GM23248 (cell line): Measurements from ENCODE around the gene NAGPA. TPM values are rescaled to one million over a fixed set of nuclear protein-coding genes. Genes with fewer than 3 reads are reported as not detected.

Source experiments
- DNase-seq: peaks from one replicate; pipeline ENCODE4 v3.0.0-alpha.2; 2015
- H2AFZ ChIP-seq: fragments of 200-600 bp; sonication (generic); 2 replicates; pipeline ENCODE4 v1.6.1; 2016; ENCODE audit warnings: antibody characterized with exemption
- H3F3A ChIP-seq: fragments of 200-600 bp; sonication (generic); 2 replicates; pipeline ENCODE4 v1.6.1; 2016; ENCODE audit warnings: mild to moderate bottlenecking, antibody characterized with exemption, mixed run types; ENCODE audit not compliant: insufficient read depth
- H3K27ac ChIP-seq: fragments of 200-600 bp; sonication (generic); 2 replicates; pipeline ENCODE4 v1.5.1; 2016; ENCODE audit warnings: mild to moderate bottlenecking
- H3K27me3 ChIP-seq: fragments of 200-600 bp; sonication (generic); replicated peaks from 2 replicates; pipeline ENCODE4 v1.6.1; 2016; ENCODE audit warnings: mild to moderate bottlenecking; ENCODE audit not compliant: insufficient read depth
- H3K36me3 ChIP-seq: fragments of 200-600 bp; sonication (generic); 2 replicates; pipeline ENCODE4 v1.6.1; 2016; ENCODE audit warnings: low read depth, mild to moderate bottlenecking
- H3K4me1 ChIP-seq: fragments of 200-600 bp; sonication (generic); 2 replicates; pipeline ENCODE4 v1.6.1; 2016; ENCODE audit warnings: mild to moderate bottlenecking; ENCODE audit not compliant: insufficient read depth
- H3K4me2 ChIP-seq: fragments of 200-600 bp; sonication (generic); one replicate; pipeline ENCODE4 v1.6.1; 2016; ENCODE audit warnings: mild to moderate bottlenecking; ENCODE audit not compliant: unreplicated experiment
- H3K4me3 ChIP-seq: fragments of 200-600 bp; sonication (generic); 2 replicates; pipeline ENCODE4 v1.5.1; 2016; ENCODE audit warnings: mild to moderate bottlenecking
- H3K79me2 ChIP-seq: fragments of 200-600 bp; sonication (generic); 2 replicates; pipeline ENCODE4 v1.6.1; 2016; ENCODE audit warnings: mild to moderate bottlenecking; ENCODE audit not compliant: insufficient read depth
- H3K9ac ChIP-seq: fragments of 200-600 bp; sonication (generic); 2 replicates; pipeline ENCODE4 v1.6.1; 2016; ENCODE audit warnings: mild to moderate bottlenecking
- H3K9me2 ChIP-seq: fragments of 200-600 bp; sonication (generic); 2 replicates; pipeline ENCODE4 v1.6.1; 2016; ENCODE audit warnings: mixed run types, mild to moderate bottlenecking, moderate library complexity; ENCODE audit not compliant: insufficient read depth
- H3K9me3 ChIP-seq: fragments of 200-600 bp; sonication (generic); one replicate; pipeline ENCODE4 v1.6.1; 2017; ENCODE audit warnings: low read depth
- H4K20me1 ChIP-seq: fragments of 200-600 bp; sonication (generic); 2 replicates; pipeline ENCODE4 v1.6.0; 2016; ENCODE audit not compliant: insufficient read depth
- EZH2 ChIP-seq: fragments of 200-600 bp; sonication (generic); IDR thresholded peaks from 2 replicates; pipeline ENCODE4 v1.6.1; 2018; ENCODE audit warnings: antibody characterized with exemption, mild to moderate bottlenecking; ENCODE audit not compliant: insufficient read depth, poor library complexity, severe bottlenecking
- EZH2phosphoT487 ChIP-seq: fragments of 200-600 bp; sonication (generic); IDR thresholded peaks from 2 replicates; pipeline ENCODE4 v1.6.1; 2018; ENCODE audit warnings: antibody characterized with exemption, moderate library complexity, mild to moderate bottlenecking, low read depth; ENCODE audit not compliant: insufficient read depth
- WGBS, 2 experiments: methylation state at CpG; one replicate each; pipeline ENCODE4 v1.1.6; 2015 to 2017; ENCODE audit warnings: low lambda C conversion rate in 2 of 2, low coverage in 1 of 2; ENCODE audit errors: missing lambda C conversion rate in 2 of 2; 5-methylcytosine and 5-hydroxymethylcytosine counted together
- in situ Hi-C: fragments of 300-500 bp; cut with MboI; formaldehyde crosslinking; loops from 2 replicates; pipeline ENCODE4 v1.15.0; 2020
- polyA plus RNA-seq: library from polyadenylated mRNA; unstranded; fragments of >200 nt; fragmentation: Nextera tagmentation; extraction: Ambion mirVana; gene quantifications from 2 replicates; pipeline ENCODE4 v1.2.1, GENCODE V29; 2016
- total RNA-seq: library from RNA; depleted of rRNA; stranded (reverse); fragments of >200 nt; shearing (Covaris generic); gene quantifications from 2 replicates; pipeline ENCODE4 v1.2.3, GENCODE V29; 2014

Gene NAGPA
- total and polyA plus RNA-seq, 2 experiments from 2014 or later = 16.3 to 61.0 TPM

GRCh38 chr16:5069854-5070253 is 36.1 kb upstream of the NAGPA start:
- in situ Hi-C loops = no loop called here
- Histone ChIP-seq H3K36me3 (no peaks in the 10 kb centered on the region), H3K4me3 (no peak overlapping the region), H4K20me1 (no peaks in the 10 kb centered on the region), H3K27ac (no peak overlapping the region), H3K9ac (no peak overlapping the region), H3K79me2 (peaks cover 27% of the 10 kb centered on the region), H3K9me2 (no peaks in the 10 kb centered on the region), H3K4me1 (peaks cover 19% of the 10 kb centered on the region), H2AFZ (no peak overlapping the region), H3K27me3 (peaks cover 8% of the 10 kb centered on the region; the same call in 1 of the 2 replicates), H3K4me2 (no peak overlapping the region), H3F3A (peaks cover 18% of the 10 kb centered on the region), H3K9me3 (no peaks in the 10 kb centered on the region)
- TF ChIP-seq EZH2 (no peak), EZH2phosphoT487 (no peak)
- no peak for DNase-seq
- WGBS, 2 experiments = 75 to 83% methylated on average over 9 of the region's 9 CpGs

GRCh38 chr16:5069048-5069447 is 35.3 kb upstream of the NAGPA start:
- no peak for DNase-seq
- Histone ChIP-seq H3K4me2 (no peak overlapping the region), H3K4me3 (no peak overlapping the region), H3F3A (peaks cover 18% of the 10 kb centered on the region), H3K9me2 (no peaks in the 10 kb centered on the region), H3K9me3 (no peaks in the 10 kb centered on the region), H3K27me3 (peaks cover 8% of the 10 kb centered on the region; the same call in 1 of the 2 replicates), H3K4me1 (peaks cover 19% of the 10 kb centered on the region), H3K27ac (no peak overlapping the region), H2AFZ (no peak overlapping the region), H4K20me1 (no peaks in the 10 kb centered on the region), H3K9ac (no peak overlapping the region), H3K36me3 (no peaks in the 10 kb centered on the region), H3K79me2 (peaks cover 19% of the 10 kb centered on the region)
- TF ChIP-seq EZH2phosphoT487 (no peak), EZH2 (no peak)
- in situ Hi-C loops = no loop called here
- 58 to 68% methylated on average over 9 of the region's 9 CpGs for WGBS, 2 experiments

- DNase-seq = no peak
- WGBS, 2 experiments = 43 to 44% methylated on average over 6 of the region's 6 CpGs
- in situ Hi-C loops = no loop called here
Observed at GRCh38 chr16:5066511-5066910, 32.8 kb upstream of the NAGPA start.

GRCh38 chr16:5065813-5066212 is 32.1 kb upstream of the NAGPA start, which contains the start of gene C16orf89:
C16orf89 (minus strand) TSS chr16:5065956; CDS start chr16:5065908, 48 bp downstream.
- no peak for DNase-seq
- in situ Hi-C loops = no loop called here
- WGBS, 2 experiments = 39 to 48% methylated on average over 8 to 10 of the region's 10 CpGs
- H3K27ac ChIP-seq = no peak within 1 kb of the TSS
- no peaks in the 10 kb centered on the region for H3K36me3 ChIP-seq
- H4K20me1 ChIP-seq = no peaks in the 10 kb centered on the region
- H3K9me3 ChIP-seq = no peaks in the 10 kb centered on the region
- no peak within 1 kb of the TSS for H3K4me2 ChIP-seq
- no peak within 1 kb of the TSS for H3K9ac ChIP-seq
- H3K27me3 ChIP-seq = peaks cover 8% of the 10 kb centered on the region; the same call in 1 of the 2 replicates
- H3K4me1 ChIP-seq = no peaks in the 10 kb centered on the region
- no peak for TF ChIP-seq EZH2phosphoT487
- TF ChIP-seq EZH2 = no peak
- no peak within 1 kb of the TSS for H2AFZ ChIP-seq
- no peak within 1 kb of the TSS for H3K4me3 ChIP-seq
- H3F3A ChIP-seq = no peaks in the 10 kb centered on the region
- no peaks in the 10 kb centered on the region for H3K9me2 ChIP-seq
- no peaks in the 10 kb centered on the region for H3K79me2 ChIP-seq

More at GRCh38 chr16:5066511-5066910, 32.8 kb upstream of the NAGPA start:
- H3K4me3 ChIP-seq = no peak overlapping the region
- H3K27me3 ChIP-seq = peaks cover 8% of the 10 kb centered on the region; the same call in 1 of the 2 replicates
- no peak overlapping the region for H3K4me2 ChIP-seq
- TF ChIP-seq EZH2 (no peak), EZH2phosphoT487 (no peak)
- H3K9ac ChIP-seq = no peak overlapping the region
- H3K27ac ChIP-seq = no peak overlapping the region
- H4K20me1 ChIP-seq = no peaks in the 10 kb centered on the region
- H3K9me2 ChIP-seq = no peaks in the 10 kb centered on the region
- peaks cover 4% of the 10 kb centered on the region for H3K4me1 ChIP-seq
- no peaks in the 10 kb centered on the region for H3K79me2 ChIP-seq
- no peaks in the 10 kb centered on the region for H3K9me3 ChIP-seq
- H3K36me3 ChIP-seq = no peaks in the 10 kb centered on the region
- H3F3A ChIP-seq = peaks cover 5% of the 10 kb centered on the region; the same call in 1 of the 2 replicates
- no peak overlapping the region for H2AFZ ChIP-seq

GRCh38 chr16:5065326-5065725 is 31.6 kb upstream of the NAGPA start:
- H3F3A ChIP-seq = no peaks in the 10 kb centered on the region
- no peak overlapping the region for H3K27ac ChIP-seq
- H3K4me2 ChIP-seq = no peak overlapping the region
- no peaks in the 10 kb centered on the region for H3K79me2 ChIP-seq
- H3K4me1 ChIP-seq = no peaks in the 10 kb centered on the region
- H3K9ac ChIP-seq = no peak overlapping the region
- DNase-seq = no peak
- TF ChIP-seq EZH2phosphoT487 = no peak
- TF ChIP-seq EZH2 = no peak
- no peaks in the 10 kb centered on the region for H3K9me3 ChIP-seq
- no peak overlapping the region for H2AFZ ChIP-seq
- H4K20me1 ChIP-seq = no peaks in the 10 kb centered on the region
- WGBS, 2 experiments = 44% methylated on average over 8 of the region's 8 CpGs
- in situ Hi-C loops = no loop called here
- H3K9me2 ChIP-seq = no peaks in the 10 kb centered on the region
- peaks cover 8% of the 10 kb centered on the region; the same call in 1 of the 2 replicates for H3K27me3 ChIP-seq
- H3K36me3 ChIP-seq = no peaks in the 10 kb centered on the region
- H3K4me3 ChIP-seq = no peak overlapping the region
